Natural killer cell (primary cell): ENCODE measurements around the gene FOLR3. TPM values are rescaled to one million over a fixed set of nuclear protein-coding genes. Genes with fewer than 3 reads are reported as not detected.
"Not testable (repeated sequence)": the region's sequence is repeated elsewhere in the genome, so short reads cannot be mapped to it uniquely, and the experiment has no call there.

Source experiments
- ATAC-seq, 3 donors: fragments of 150-1000 bp in 2 of 3; fragments of 200-7000 bp in 1 of 3; cut with Tn5 transposase; 1 replicate in 1 of 3; 2 replicates in 2 of 3; pipeline ENCODE4 v1.10.0; 2021; ENCODE audit warnings: mild to moderate bottlenecking in 2 of 3, moderate library complexity in 2 of 3
- DNase-seq, 2 donors: peaks; one replicate each; pipeline versions ENCODE4 v3.0.0 to v3.0.0-alpha.2; 2013 to 2021; ENCODE audit warnings: mixed read lengths in 1 of 2
- H3K27ac ChIP-seq: one replicate; pipeline ENCODE4 v1.5.1; 2013; ENCODE audit warnings: mild to moderate bottlenecking, low read length
- H3K27me3 ChIP-seq: one replicate; pipeline ENCODE4 v1.6.1; 2013; ENCODE audit warnings: low read length; ENCODE audit not compliant: control insufficient read depth, insufficient read depth
- H3K36me3 ChIP-seq: one replicate; pipeline ENCODE4 v1.6.1; 2013; ENCODE audit warnings: low read length; ENCODE audit not compliant: control insufficient read depth, insufficient read depth
- H3K4me1 ChIP-seq: one replicate; pipeline ENCODE4 v1.6.1; 2013; ENCODE audit warnings: low read length; ENCODE audit not compliant: control insufficient read depth, insufficient read depth
- H3K4me3 ChIP-seq: one replicate; pipeline ENCODE4 v1.5.1; 2013; ENCODE audit warnings: low read length
- H3K9me3 ChIP-seq: one replicate; pipeline ENCODE4 v1.6.1; 2013; ENCODE audit warnings: low read length; ENCODE audit not compliant: control insufficient read depth, insufficient read depth
- H3K27ac Mint-ChIP-seq, 2 donors: one replicate each; pipeline ENCODE4 v1.8.0; 2022; ENCODE audit warnings: mild to moderate bottlenecking in 2 of 2, mixed read lengths in 2 of 2, moderate library complexity in 1 of 2
- H3K27me3 Mint-ChIP-seq, 2 donors: one replicate each; pipeline ENCODE4 v1.8.0; 2022; ENCODE audit warnings: low read depth in 2 of 2, mixed read lengths in 2 of 2
- H3K36me3 Mint-ChIP-seq: one replicate; pipeline ENCODE4 v1.8.0; 2022; ENCODE audit warnings: mixed read lengths
- H3K4me1 Mint-ChIP-seq, 2 donors: one replicate each; pipeline ENCODE4 v1.8.0; 2022; ENCODE audit warnings: mixed read lengths in 2 of 2
- H3K4me3 Mint-ChIP-seq: one replicate; pipeline ENCODE4 v1.8.0; 2022; ENCODE audit warnings: mild to moderate bottlenecking, moderate library complexity, mixed read lengths
- H3K9me3 Mint-ChIP-seq, 2 donors: one replicate each; pipeline ENCODE4 v1.8.0; 2022; ENCODE audit warnings: mixed read lengths in 2 of 2
- WGBS: methylation state at CpG from one replicate; pipeline ENCODE4 v1.1.7; 2013; ENCODE audit warnings: missing lambda C conversion rate; ENCODE audit not compliant: insufficient coverage; 5-methylcytosine and 5-hydroxymethylcytosine counted together
- intact Hi-C: fragments of 100-400 bp; cut with micrococcal nuclease; formaldehyde crosslinking; loops from one replicate; pipeline ENCODE4 v1.14.2; 2022
- total RNA-seq, 4 donors: library from RNA; stranded (reverse); fragments of 120-200 nt in 1 of 4; gene quantifications; one replicate each; pipeline versions ENCODE4 v1.2.3 to v1.2.4, GENCODE V29; 2013 to 2022
- TF ChIP-seq, protein P1 (sequence below): fragments of 200-600 bp; IDR thresholded peaks from one replicate; pipeline ENCODE4 v1.8.0; 2022; ENCODE audit warnings: antibody characterized with exemption

The FOLR3 gene
- total RNA-seq, 3 donors from 2014 or later (not counting 1 experiment from before 2014, with no cell fraction given): 1.1 TPM; not detected in 2

DNA sequence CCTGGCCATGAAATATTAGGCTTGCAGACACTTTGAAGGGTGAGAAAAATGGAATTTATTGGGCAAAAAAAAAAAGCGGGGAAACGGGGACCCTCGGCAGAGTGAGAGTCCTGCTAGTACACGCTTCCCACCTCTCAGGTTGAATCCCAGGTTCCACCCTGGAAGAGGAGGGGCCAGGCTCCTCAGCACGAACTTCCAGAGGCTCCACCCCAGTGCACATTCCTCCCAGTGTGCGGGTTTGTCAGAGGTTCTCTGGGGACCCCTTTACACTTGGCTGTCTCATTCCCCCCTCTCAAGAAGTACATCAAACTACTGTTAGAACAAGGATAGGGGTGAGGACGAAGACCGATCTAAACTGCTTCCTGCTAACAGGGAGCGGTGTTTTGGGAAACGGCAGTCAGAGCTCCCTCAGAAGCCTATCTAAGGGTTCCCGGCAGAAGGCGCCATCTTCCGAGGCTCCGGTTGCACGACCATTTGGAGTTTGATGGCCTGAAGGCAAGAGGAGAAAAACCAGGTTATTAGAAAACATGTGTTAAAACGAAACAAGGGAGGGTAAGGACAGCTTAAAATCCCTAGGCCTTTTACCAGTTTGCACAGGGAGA lies 27.5 kb downstream of the FOLR3 start:
- ATAC-seq (no peak), DNase-seq (no peak)
- no peaks in the 10 kb centered on the region for H3K36me3 ChIP-seq
- H3K27me3 Mint-ChIP-seq: peaks cover 21 to 29% of the 10 kb centered on the region in 2 donors
- WGBS: 89% methylated on average over 16 of the region's 16 CpGs
- no peak overlapping the region for H3K4me3 Mint-ChIP-seq
- no peaks in the 10 kb centered on the region for H3K27me3 ChIP-seq
- H3K9me3 Mint-ChIP-seq: no peaks in the 10 kb centered on the region
- H3K9me3 ChIP-seq: no peaks in the 10 kb centered on the region
- no peaks in the 10 kb centered on the region for H3K4me1 ChIP-seq
- H3K4me3 ChIP-seq: no peak overlapping the region
- H3K27ac ChIP-seq: no peak overlapping the region
- H3K36me3 Mint-ChIP-seq: no peaks in the 10 kb centered on the region
- TF ChIP-seq, protein P1, sequence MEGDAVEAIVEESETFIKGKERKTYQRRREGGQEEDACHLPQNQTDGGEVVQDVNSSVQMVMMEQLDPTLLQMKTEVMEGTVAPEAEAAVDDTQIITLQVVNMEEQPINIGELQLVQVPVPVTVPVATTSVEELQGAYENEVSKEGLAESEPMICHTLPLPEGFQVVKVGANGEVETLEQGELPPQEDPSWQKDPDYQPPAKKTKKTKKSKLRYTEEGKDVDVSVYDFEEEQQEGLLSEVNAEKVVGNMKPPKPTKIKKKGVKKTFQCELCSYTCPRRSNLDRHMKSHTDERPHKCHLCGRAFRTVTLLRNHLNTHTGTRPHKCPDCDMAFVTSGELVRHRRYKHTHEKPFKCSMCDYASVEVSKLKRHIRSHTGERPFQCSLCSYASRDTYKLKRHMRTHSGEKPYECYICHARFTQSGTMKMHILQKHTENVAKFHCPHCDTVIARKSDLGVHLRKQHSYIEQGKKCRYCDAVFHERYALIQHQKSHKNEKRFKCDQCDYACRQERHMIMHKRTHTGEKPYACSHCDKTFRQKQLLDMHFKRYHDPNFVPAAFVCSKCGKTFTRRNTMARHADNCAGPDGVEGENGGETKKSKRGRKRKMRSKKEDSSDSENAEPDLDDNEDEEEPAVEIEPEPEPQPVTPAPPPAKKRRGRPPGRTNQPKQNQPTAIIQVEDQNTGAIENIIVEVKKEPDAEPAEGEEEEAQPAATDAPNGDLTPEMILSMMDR: no peak
- H3K27ac Mint-ChIP-seq: no peak overlapping the region
- intact Hi-C loops: no loop called here
- H3K4me1 Mint-ChIP-seq: no peaks in the 10 kb centered on the region

- H3K4me1 ChIP-seq, H3K9me3 Mint-ChIP-seq, H3K27ac Mint-ChIP-seq, intact Hi-C loops, H3K36me3 ChIP-seq, ATAC-seq, H3K4me3 Mint-ChIP-seq, H3K4me1 Mint-ChIP-seq, DNase-seq, H3K9me3 ChIP-seq, H3K27ac ChIP-seq, H3K36me3 Mint-ChIP-seq, H3K27me3 ChIP-seq, H3K4me3 ChIP-seq: not testable (repeated sequence)
- no CpG with 5 or more reads among the region's 3 CpGs for WGBS
- peaks cover 21 to 29% of the 10 kb centered on the region in 2 donors for H3K27me3 Mint-ChIP-seq
Measured at GRCh38 chr11:72164187-72164586, 28.7 kb downstream of the FOLR3 start.

- H3K4me3 ChIP-seq, H3K36me3 ChIP-seq, H3K36me3 Mint-ChIP-seq, H3K4me1 ChIP-seq, intact Hi-C loops, H3K27me3 ChIP-seq, H3K27ac Mint-ChIP-seq, H3K9me3 Mint-ChIP-seq, H3K4me3 Mint-ChIP-seq, DNase-seq, H3K27me3 Mint-ChIP-seq, ATAC-seq, H3K27ac ChIP-seq, H3K9me3 ChIP-seq: not testable (repeated sequence)
- H3K4me1 Mint-ChIP-seq: peaks cover 12 to 15% of the 10 kb centered on the region in 2 donors
- 96% methylated on average over 5 of the region's 5 CpGs for WGBS
Measured at GRCh38 chr11:72169046-72169555, 33.6 kb downstream of the FOLR3 start.

GRCh38 chr11:72169754-72170153 lies 34.2 kb downstream of the FOLR3 start:
- H3K4me3 Mint-ChIP-seq, H3K27me3 ChIP-seq, H3K9me3 ChIP-seq, ATAC-seq, H3K36me3 Mint-ChIP-seq, H3K27ac ChIP-seq, H3K36me3 ChIP-seq, H3K9me3 Mint-ChIP-seq, intact Hi-C loops, H3K27me3 Mint-ChIP-seq, DNase-seq, H3K4me3 ChIP-seq, H3K4me1 ChIP-seq: not testable (repeated sequence)
- peaks cover 12 to 15% of the 10 kb centered on the region in 2 donors for H3K4me1 Mint-ChIP-seq
- WGBS: 67% methylated on average over 3 of the region's 3 CpGs
- peak overlapping the region in 1 of 2 donors; percentile 54 for H3K27ac Mint-ChIP-seq

GRCh38 chr11:72172043-72172442 lies 36.5 kb downstream of the FOLR3 start:
- intact Hi-C loops, H3K27ac ChIP-seq, H3K9me3 Mint-ChIP-seq, H3K9me3 ChIP-seq, H3K36me3 Mint-ChIP-seq, H3K27me3 Mint-ChIP-seq, H3K4me3 Mint-ChIP-seq, DNase-seq, H3K4me3 ChIP-seq, H3K27ac Mint-ChIP-seq, H3K4me1 ChIP-seq, ATAC-seq, H3K27me3 ChIP-seq, H3K36me3 ChIP-seq: not testable (repeated sequence)
- WGBS: 85% methylated on average over 3 of the region's 4 CpGs
- H3K4me1 Mint-ChIP-seq: peaks cover 12 to 15% of the 10 kb centered on the region in 2 donors
